Suprapubic skin (tissue), 4 donors: ENCODE data around the gene SDF2. TPM values are rescaled to one million over a fixed set of nuclear protein-coding genes. Genes with fewer than 3 reads are reported as not detected.

Source experiments
- DNase-seq, 2 donors: peaks; one replicate each; pipeline ENCODE4 v3.0.0-alpha.2; 2019; ENCODE audit warnings: low spot score in 2 of 2
- H3K27ac ChIP-seq: fragments of 200-600 bp; sonication (generic); one replicate; pipeline ENCODE4 v1.5.1; 2019
- H3K27me3 ChIP-seq: fragments of 200-600 bp; sonication (generic); one replicate; pipeline ENCODE4 v1.5.1; 2019
- H3K36me3 ChIP-seq: fragments of 200-600 bp; sonication (generic); one replicate; pipeline ENCODE4 v1.5.1; 2019
- H3K4me1 ChIP-seq: fragments of 200-600 bp; sonication (generic); one replicate; pipeline ENCODE4 v1.5.1; 2019
- H3K4me3 ChIP-seq: fragments of 200-600 bp; sonication (generic); one replicate; pipeline ENCODE4 v1.5.1; 2019; ENCODE audit warnings: mild to moderate bottlenecking
- H3K9me3 ChIP-seq: fragments of 200-600 bp; sonication (generic); one replicate; pipeline ENCODE4 v1.5.1; 2019
- CTCF ChIP-seq, 2 donors: fragments of 200-600 bp in 1 of 2; fragments of 450-650 bp in 1 of 2; sonication (generic) in 1 of 2; IDR thresholded peaks; one replicate each; pipeline ENCODE4 v1.5.1; 2016 to 2019; ENCODE audit warnings: antibody characterized with exemption in 2 of 2, mild to moderate bottlenecking in 1 of 2, moderate library complexity in 1 of 2
- EP300 ChIP-seq: sonication (generic); formaldehyde crosslinking; IDR thresholded peaks from one replicate; pipeline ENCODE4 v1.6.1; 2017; ENCODE audit warnings: antibody characterized with exemption
- POLR2A ChIP-seq, 2 donors: fragments of 450-650 bp; IDR thresholded peaks; one replicate each; pipeline ENCODE4 v1.6.1; 2017; ENCODE audit warnings: antibody characterized with exemption in 2 of 2, mild to moderate bottlenecking in 2 of 2, moderate library complexity in 2 of 2
- POLR2AphosphoS5 ChIP-seq, 3 donors: sonication (generic); formaldehyde crosslinking; IDR thresholded peaks; one replicate each; pipeline ENCODE4 v1.6.1; 2017; ENCODE audit warnings: antibody characterized with exemption in 3 of 3
- WGBS: methylation state at CpG from one replicate; pipeline ENCODE4 v1.1.5; 2018; 5-methylcytosine and 5-hydroxymethylcytosine counted together
- total RNA-seq, 4 donors: library from RNA; depleted of rRNA; stranded (reverse); fragments of >200 nt; gene quantifications; one replicate each; pipeline ENCODE4 v1.1.0, GENCODE V29; 2016

The SDF2 gene
- total RNA-seq, 4 donors from 2014 or later = 35.8 to 50.3 (median 36.3) TPM

GRCh38 chr17:28657756-28658155 lies 4.0 kb downstream of the SDF2 start:
- peaks cover 18% of the 10 kb centered on the region for H3K4me1 ChIP-seq
- WGBS = 86% methylated on average over 5 of the region's 5 CpGs
- H3K27me3 ChIP-seq = no peaks in the 10 kb centered on the region
- H3K9me3 ChIP-seq = no peaks in the 10 kb centered on the region
- DNase-seq = no peak
- no peak for TF ChIP-seq POLR2A (IDR thresholded peaks at IDR 0.05)
- TF ChIP-seq POLR2AphosphoS5 (IDR thresholded peaks at IDR 0.05) = no peak
- no peak for TF ChIP-seq EP300
- TF ChIP-seq CTCF (IDR thresholded peaks at IDR 0.05) = no peak
- no peak overlapping the region for H3K4me3 ChIP-seq
- no peak overlapping the region for H3K27ac ChIP-seq
- H3K36me3 ChIP-seq = peaks cover 38% of the 10 kb centered on the region

- Histone ChIP-seq H3K27me3 (no peaks in the 10 kb centered on the region), H3K4me3 (no peak overlapping the region), H3K27ac (no peak overlapping the region), H3K36me3 (peaks cover 50% of the 10 kb centered on the region), H3K9me3 (no peaks in the 10 kb centered on the region), H3K4me1 (peaks cover 3% of the 10 kb centered on the region)
- DNase-seq = no peak
- TF ChIP-seq CTCF (IDR thresholded peaks at IDR 0.05) (no peak), POLR2AphosphoS5 (IDR thresholded peaks at IDR 0.05) (no peak), POLR2A (IDR thresholded peaks at IDR 0.05) (no peak), EP300 (no peak)
- 94% methylated on average over 5 of the region's 5 CpGs for WGBS
These were observed 6.5 kb downstream of the SDF2 start for GRCh38 chr17:28655160-28655559.

- H3K27me3 ChIP-seq = no peaks in the 10 kb centered on the region
- 96% methylated on average over 2 of the region's 2 CpGs for WGBS
- no peak overlapping the region for H3K4me3 ChIP-seq
- no peak for DNase-seq
- TF ChIP-seq POLR2AphosphoS5 (IDR thresholded peaks at IDR 0.05) (no peak), CTCF (IDR thresholded peaks at IDR 0.05) (no peak), EP300 (no peak), POLR2A (IDR thresholded peaks at IDR 0.05) (no peak)
- H3K27ac ChIP-seq = no peak overlapping the region
- peaks cover 30% of the 10 kb centered on the region for H3K36me3 ChIP-seq
- no peaks in the 10 kb centered on the region for H3K9me3 ChIP-seq
- peaks cover 21% of the 10 kb centered on the region for H3K4me1 ChIP-seq
These were observed 13.0 kb downstream of the SDF2 start for GRCh38 chr17:28648698-28649097.

- H3K27me3 ChIP-seq = no peaks in the 10 kb centered on the region
- H3K4me1 ChIP-seq = peaks cover 34% of the 10 kb centered on the region
- H3K4me3 ChIP-seq = peak overlapping the region; percentile 29
- WGBS = 49% methylated on average over 12 of the region's 12 CpGs
- H3K9me3 ChIP-seq = no peaks in the 10 kb centered on the region
- peak overlapping the region; percentile 83 for H3K27ac ChIP-seq
- peak in 1 of 2 donors; percentile 63 for DNase-seq
- H3K36me3 ChIP-seq = peaks cover 34% of the 10 kb centered on the region
- TF ChIP-seq CTCF (IDR thresholded peaks at IDR 0.05) (no peak), EP300 (no peak), POLR2A (IDR thresholded peaks at IDR 0.05) (no peak), POLR2AphosphoS5 (IDR thresholded peaks at IDR 0.05) (no peak)
These were observed 15.5 kb downstream of the SDF2 start for GRCh38 chr17:28646039-28646754.

GRCh38 chr17:28645576-28645939 lies 16.1 kb downstream of the SDF2 start:
- Histone ChIP-seq H3K4me3 (peak overlapping the region; percentile 74), H3K27ac (peak overlapping the region; percentile 90), H3K9me3 (no peaks in the 10 kb centered on the region), H3K36me3 (peaks cover 36% of the 10 kb centered on the region), H3K27me3 (no peaks in the 10 kb centered on the region), H3K4me1 (peaks cover 34% of the 10 kb centered on the region)
- TF ChIP-seq CTCF (IDR thresholded peaks at IDR 0.05) (no peak), POLR2AphosphoS5 (IDR thresholded peaks at IDR 0.05) (no peak), EP300 (no peak), POLR2A (IDR thresholded peaks at IDR 0.05) (no peak)
- 21% methylated on average over 8 of the region's 8 CpGs for WGBS
- no peak for DNase-seq
